Activated T-helper 1 cell treated with anti-CD3 and anti-CD28 coated beads, Interleukin-2, amount 50 U/mL, for 16 hours (primary cell): ENCODE measurements around the gene UGT2A3.

ENCODE experiments used
- DNase-seq, 2 donors: peaks; one replicate each; pipeline ENCODE4 v3.0.0-alpha.2; 2020; ENCODE audit warnings: low read depth in 1 of 2, low spot score in 1 of 2

UGT2A3 gene

GRCh38 chr4:68917016-68917415 is 34.6 kb downstream of the UGT2A3 start:
- DNase-seq, result no peak

- no peak for DNase-seq
These were observed 38.8 kb downstream of the UGT2A3 start for GRCh38 chr4:68912807-68913206.

GRCh38 chr4:68909385-68909784 is 42.2 kb downstream of the UGT2A3 start:
- DNase-seq, result no peak

GRCh38 chr4:68907788-68908700 is 43.6 kb downstream of the UGT2A3 start:
- DNase-seq, result no peak

GRCh38 chr4:68907245-68907644 is 44.4 kb downstream of the UGT2A3 start:
- DNase-seq, result no peak

GRCh38 chr4:68906780-68907137 is 44.8 kb downstream of the UGT2A3 start:
- DNase-seq, result no peak

- no peak for DNase-seq
These were observed 45.4 kb downstream of the UGT2A3 start for GRCh38 chr4:68905939-68906779.

- no peak for DNase-seq
These were observed 46.0 kb downstream of the UGT2A3 start for GRCh38 chr4:68905598-68905938.

- DNase-seq, result no peak
These were observed 46.8 kb downstream of the UGT2A3 start for GRCh38 chr4:68904786-68905185.

GRCh38 chr4:68896749-68897148 is 54.9 kb downstream of the UGT2A3 start:
- no peak for DNase-seq

GRCh38 chr4:68895561-68896198 is 55.9 kb downstream of the UGT2A3 start:
- no peak for DNase-seq

GRCh38 chr4:68892861-68893260 is 58.7 kb downstream of the UGT2A3 start:
- no peak for DNase-seq

GRCh38 chr4:68891678-68892077 is 59.9 kb downstream of the UGT2A3 start:
- DNase-seq, result no peak

- no peak for DNase-seq
These were observed 66.1 kb downstream of the UGT2A3 start for GRCh38 chr4:68885545-68885944.

GRCh38 chr4:68883870-68884269 is 67.7 kb downstream of the UGT2A3 start:
- DNase-seq, result no peak
